ENCODE results near the gene COL5A1. TPM values are rescaled to one million over a fixed set of nuclear protein-coding genes. Genes with fewer than 3 reads are reported as not detected.
A peak's percentile ranks its signal among the peaks of the same experiment; 100 is the strongest.

COL5A1 gene
- total RNA-seq, 1 donor, result 801 TPM

DNA sequence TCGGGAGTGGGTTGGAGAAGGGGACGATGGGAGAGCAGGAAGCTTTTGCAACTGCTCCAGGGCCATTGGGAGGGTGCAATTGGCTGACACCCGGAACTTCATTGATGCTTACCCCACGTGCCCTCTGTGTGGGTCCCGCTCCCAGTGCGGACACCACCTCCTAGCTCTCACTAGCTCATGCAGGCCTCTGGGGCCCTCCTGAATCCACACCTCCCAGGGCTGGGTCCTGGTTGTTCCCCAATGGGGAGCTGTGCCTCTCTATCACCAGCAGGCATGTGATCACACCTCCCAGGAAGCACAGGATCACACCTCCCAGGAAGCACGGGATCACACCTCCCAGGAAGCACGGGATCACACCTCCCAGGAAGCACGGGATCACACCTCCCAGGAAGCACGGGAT lies 206.9 kb downstream of the COL5A1 start:
- H4K20me1 ChIP-seq (ENCODE audit: insufficient read depth, low read length), result peaks cover 9% of the 10 kb centered on the region
- no peaks in the 10 kb centered on the region for H3K79me2 ChIP-seq (ENCODE audit: insufficient read depth, low read length)
- H3K27ac ChIP-seq (ENCODE audit: low read depth, low read length), result no peak overlapping the region
- peak; percentile 86 for DNase-seq (ENCODE audit: insufficient read length, low spot score, missing footprints)
- TF ChIP-seq, protein P1, sequence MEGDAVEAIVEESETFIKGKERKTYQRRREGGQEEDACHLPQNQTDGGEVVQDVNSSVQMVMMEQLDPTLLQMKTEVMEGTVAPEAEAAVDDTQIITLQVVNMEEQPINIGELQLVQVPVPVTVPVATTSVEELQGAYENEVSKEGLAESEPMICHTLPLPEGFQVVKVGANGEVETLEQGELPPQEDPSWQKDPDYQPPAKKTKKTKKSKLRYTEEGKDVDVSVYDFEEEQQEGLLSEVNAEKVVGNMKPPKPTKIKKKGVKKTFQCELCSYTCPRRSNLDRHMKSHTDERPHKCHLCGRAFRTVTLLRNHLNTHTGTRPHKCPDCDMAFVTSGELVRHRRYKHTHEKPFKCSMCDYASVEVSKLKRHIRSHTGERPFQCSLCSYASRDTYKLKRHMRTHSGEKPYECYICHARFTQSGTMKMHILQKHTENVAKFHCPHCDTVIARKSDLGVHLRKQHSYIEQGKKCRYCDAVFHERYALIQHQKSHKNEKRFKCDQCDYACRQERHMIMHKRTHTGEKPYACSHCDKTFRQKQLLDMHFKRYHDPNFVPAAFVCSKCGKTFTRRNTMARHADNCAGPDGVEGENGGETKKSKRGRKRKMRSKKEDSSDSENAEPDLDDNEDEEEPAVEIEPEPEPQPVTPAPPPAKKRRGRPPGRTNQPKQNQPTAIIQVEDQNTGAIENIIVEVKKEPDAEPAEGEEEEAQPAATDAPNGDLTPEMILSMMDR (IDR thresholded peaks at IDR 0.05; ENCODE audit: extremely low read depth, low read depth, low read length), result no peak
- no peaks in the 10 kb centered on the region for H3K27me3 ChIP-seq (ENCODE audit: insufficient read depth, low read length)
- H2AFZ ChIP-seq (ENCODE audit: low read length), result no peak overlapping the region
- H3K9me3 ChIP-seq (ENCODE audit: low read depth, low read length), result peaks cover 3% of the 10 kb centered on the region
- H3K4me3 ChIP-seq (ENCODE audit: insufficient read depth, low read length), result no peak overlapping the region
- no peaks in the 10 kb centered on the region for H3K4me1 ChIP-seq (ENCODE audit: insufficient read depth, low read length)
- H3K4me2 ChIP-seq (ENCODE audit: insufficient read depth, low read length), result no peak overlapping the region
- peaks cover 24% of the 10 kb centered on the region for H3K36me3 ChIP-seq (ENCODE audit: insufficient read depth, low read length)

DNA sequence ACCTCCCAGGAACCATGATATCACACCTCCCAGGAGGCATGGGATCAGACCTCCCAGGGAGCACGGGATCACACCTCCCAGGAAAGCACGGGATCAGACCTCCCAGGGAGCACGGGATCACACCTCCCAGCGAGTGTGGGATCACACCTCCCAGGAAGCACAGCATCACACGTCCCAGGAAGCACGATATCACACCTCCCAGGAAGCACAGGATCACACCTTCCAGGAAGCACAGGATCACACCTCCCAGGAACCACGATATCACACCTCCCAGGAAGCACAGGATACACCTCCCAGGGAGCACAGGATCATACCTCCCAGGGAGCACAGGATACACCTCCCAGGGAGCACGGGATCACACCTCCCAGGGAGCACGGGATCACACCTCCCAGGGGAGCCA lies 209.0 kb downstream of the COL5A1 start:
- Histone ChIP-seq H3K4me1 (ENCODE audit: insufficient read depth, low read length) (no peaks in the 10 kb centered on the region), H3K9me3 (ENCODE audit: low read depth, low read length) (peaks cover 3% of the 10 kb centered on the region), H3K27me3 (ENCODE audit: insufficient read depth, low read length) (no peaks in the 10 kb centered on the region), H3K4me3 (ENCODE audit: insufficient read depth, low read length) (no peak overlapping the region), H4K20me1 (ENCODE audit: insufficient read depth, low read length) (peaks cover 3% of the 10 kb centered on the region), H3K79me2 (ENCODE audit: insufficient read depth, low read length) (no peaks in the 10 kb centered on the region), H3K27ac (ENCODE audit: low read depth, low read length) (no peak overlapping the region), H3K36me3 (ENCODE audit: insufficient read depth, low read length) (peaks cover 3% of the 10 kb centered on the region), H3K4me2 (ENCODE audit: insufficient read depth, low read length) (no peak overlapping the region), H2AFZ (ENCODE audit: low read length) (no peak overlapping the region)
- TF ChIP-seq, protein P1 (IDR thresholded peaks at IDR 0.05; ENCODE audit: extremely low read depth, low read depth, low read length), result no peak
- DNase-seq (ENCODE audit: insufficient read length, low spot score, missing footprints), result peak; percentile 70

DNA sequence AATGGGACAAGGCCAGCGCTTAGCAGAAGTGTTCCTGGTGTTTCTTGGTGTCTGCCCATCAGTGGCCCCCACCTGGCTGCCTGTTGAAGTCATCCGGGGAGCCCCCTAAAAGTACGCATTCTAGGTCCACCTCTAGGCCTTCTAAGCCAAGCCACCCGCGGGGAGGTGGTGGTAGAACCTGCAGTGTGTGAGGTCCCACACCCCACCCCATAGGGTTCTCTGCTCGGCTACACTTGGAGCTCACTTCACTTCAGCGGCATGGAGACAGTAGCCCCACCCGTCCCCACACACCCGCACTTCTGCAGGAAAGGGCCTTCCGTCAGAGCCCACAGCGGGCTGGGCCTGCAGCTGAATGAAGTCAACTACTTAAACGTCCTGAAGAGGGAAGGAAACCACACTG lies 209.4 kb downstream of the COL5A1 start:
- no peak overlapping the region for H2AFZ ChIP-seq (ENCODE audit: low read length)
- no peak overlapping the region for H3K4me3 ChIP-seq (ENCODE audit: insufficient read depth, low read length)
- H3K9me3 ChIP-seq (ENCODE audit: low read depth, low read length), result peaks cover 3% of the 10 kb centered on the region
- no peak overlapping the region for H3K27ac ChIP-seq (ENCODE audit: low read depth, low read length)
- TF ChIP-seq, protein P1 (IDR thresholded peaks at IDR 0.05; ENCODE audit: extremely low read depth, low read depth, low read length), result no peak
- H3K4me2 ChIP-seq (ENCODE audit: insufficient read depth, low read length), result no peak overlapping the region
- H3K36me3 ChIP-seq (ENCODE audit: insufficient read depth, low read length), result no peaks in the 10 kb centered on the region
- no peaks in the 10 kb centered on the region for H3K4me1 ChIP-seq (ENCODE audit: insufficient read depth, low read length)
- peaks cover 3% of the 10 kb centered on the region for H4K20me1 ChIP-seq (ENCODE audit: insufficient read depth, low read length)
- H3K27me3 ChIP-seq (ENCODE audit: insufficient read depth, low read length), result no peaks in the 10 kb centered on the region
- no peaks in the 10 kb centered on the region for H3K79me2 ChIP-seq (ENCODE audit: insufficient read depth, low read length)
- DNase-seq (ENCODE audit: insufficient read length, low spot score, missing footprints), result peak; percentile 42

DNA sequence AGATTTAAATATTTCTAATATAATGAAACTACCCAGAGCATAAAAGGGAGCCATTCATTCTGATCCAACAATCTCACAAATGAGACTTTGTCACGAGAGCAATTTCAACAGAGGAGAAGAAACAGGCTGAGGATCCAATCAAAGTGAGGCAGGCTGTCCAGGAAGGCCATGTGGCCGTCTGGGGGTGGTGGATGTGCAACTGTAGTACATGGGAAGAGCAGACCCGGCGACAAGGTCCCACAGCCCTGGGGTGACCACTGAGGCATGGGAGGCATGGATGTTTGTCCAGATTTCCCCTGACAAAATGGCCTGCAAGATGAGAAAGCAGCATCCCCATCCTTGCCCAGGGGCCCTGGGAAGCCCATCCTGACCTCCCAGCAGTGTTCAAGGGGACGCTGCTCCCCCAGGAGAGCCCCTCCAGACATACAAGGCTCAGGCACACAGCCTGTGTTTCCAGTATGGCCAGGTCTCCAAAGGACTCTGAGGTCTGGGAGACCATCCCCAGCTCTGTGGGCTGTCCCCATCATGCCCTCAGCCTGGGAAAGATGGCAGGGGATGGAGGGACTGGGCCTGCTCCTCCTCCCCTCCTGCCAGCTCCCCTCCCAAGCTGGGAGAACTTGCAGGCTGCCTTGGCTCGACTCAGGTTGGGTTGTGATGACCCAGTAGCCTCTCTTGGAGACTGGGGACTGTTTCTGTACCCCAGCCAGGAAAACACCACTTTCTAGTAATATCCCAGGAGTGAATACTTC lies 211.5 kb downstream of the COL5A1 start:
- Histone ChIP-seq H3K9me3 (ENCODE audit: low read depth, low read length) (peaks cover 3% of the 10 kb centered on the region), H3K4me2 (ENCODE audit: insufficient read depth, low read length) (no peak overlapping the region), H3K27me3 (ENCODE audit: insufficient read depth, low read length) (no peaks in the 10 kb centered on the region), H3K4me1 (ENCODE audit: insufficient read depth, low read length) (peaks cover 2% of the 10 kb centered on the region), H2AFZ (ENCODE audit: low read length) (no peak overlapping the region), H3K79me2 (ENCODE audit: insufficient read depth, low read length) (no peaks in the 10 kb centered on the region), H3K4me3 (ENCODE audit: insufficient read depth, low read length) (no peak overlapping the region), H3K27ac (ENCODE audit: low read depth, low read length) (no peak overlapping the region), H3K36me3 (ENCODE audit: insufficient read depth, low read length) (no peaks in the 10 kb centered on the region), H4K20me1 (ENCODE audit: insufficient read depth, low read length) (peaks cover 3% of the 10 kb centered on the region)
- TF ChIP-seq, protein P1 (IDR thresholded peaks at IDR 0.05; ENCODE audit: extremely low read depth, low read depth, low read length), result no peak
- peak; percentile 77 for DNase-seq (ENCODE audit: insufficient read length, low spot score, missing footprints)

All from osteoblast (primary cell).